HG03469 (cell line): ENCODE data around the gene KLHL25.

Source experiments
- ATAC-seq: cut with Tn5 transposase; IDR thresholded peaks from one replicate; pipeline ENCODE4 v1.9.1; 2021; ENCODE audit warnings: mild to moderate bottlenecking, moderate library complexity, moderate number of reproducible peaks; ENCODE audit not compliant: unreplicated experiment

Gene KLHL25

DNA sequence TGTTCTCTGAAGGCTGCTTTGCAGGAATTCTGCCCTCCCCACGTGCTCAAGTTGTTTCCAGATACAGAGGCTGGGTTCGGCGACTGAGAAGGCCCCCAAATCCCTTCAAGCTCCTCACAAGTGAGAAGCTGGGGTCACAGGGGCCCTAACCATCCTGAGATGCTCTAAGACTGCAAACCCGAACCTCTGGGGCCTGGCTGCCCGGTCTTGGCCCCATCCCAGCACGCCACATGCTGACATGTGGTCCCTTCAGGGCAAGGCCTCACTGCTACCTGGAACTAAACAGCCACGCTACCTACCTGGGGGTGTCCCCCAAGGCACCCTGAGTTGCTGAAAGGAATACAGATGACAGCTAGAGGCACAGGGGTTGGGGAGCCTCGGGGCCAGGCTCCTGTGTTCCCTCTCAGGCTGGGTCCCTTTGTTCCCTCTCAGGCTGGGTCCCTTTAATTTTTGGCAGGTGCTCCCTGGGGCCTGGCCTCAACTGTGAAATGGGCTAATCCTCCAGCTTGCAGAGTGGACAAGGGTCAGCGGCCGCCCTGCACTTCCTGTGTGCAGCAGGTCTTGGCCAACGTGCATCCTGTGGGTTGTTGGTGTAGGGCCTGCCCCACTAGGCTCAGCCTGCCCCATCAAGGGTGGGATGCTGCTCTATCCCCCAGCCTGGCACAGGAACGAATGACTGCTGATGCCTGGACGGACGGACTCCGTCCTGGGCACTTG lies 32.5 kb downstream of the KLHL25 start:
- no peak for ATAC-seq

DNA sequence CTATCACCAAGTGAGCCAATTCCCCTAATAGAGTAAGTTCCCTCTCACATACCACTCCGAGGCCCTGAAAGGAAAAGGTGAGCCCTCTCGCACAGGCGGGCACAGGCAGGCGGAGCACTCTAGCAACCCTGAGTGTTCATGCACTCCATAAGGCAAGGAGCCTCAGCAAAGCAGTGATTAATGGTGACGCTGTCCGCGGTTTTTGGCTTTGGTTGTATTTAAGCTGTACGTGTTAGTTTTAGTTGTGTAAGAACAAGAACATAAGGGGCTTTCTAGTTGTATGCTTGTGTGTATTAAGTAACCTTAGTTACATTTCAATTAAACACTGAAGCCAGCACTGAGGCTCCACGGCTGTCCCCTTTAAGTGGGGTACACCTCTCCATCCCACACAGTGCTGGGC lies 33.1 kb downstream of the KLHL25 start:
- no peak for ATAC-seq

DNA sequence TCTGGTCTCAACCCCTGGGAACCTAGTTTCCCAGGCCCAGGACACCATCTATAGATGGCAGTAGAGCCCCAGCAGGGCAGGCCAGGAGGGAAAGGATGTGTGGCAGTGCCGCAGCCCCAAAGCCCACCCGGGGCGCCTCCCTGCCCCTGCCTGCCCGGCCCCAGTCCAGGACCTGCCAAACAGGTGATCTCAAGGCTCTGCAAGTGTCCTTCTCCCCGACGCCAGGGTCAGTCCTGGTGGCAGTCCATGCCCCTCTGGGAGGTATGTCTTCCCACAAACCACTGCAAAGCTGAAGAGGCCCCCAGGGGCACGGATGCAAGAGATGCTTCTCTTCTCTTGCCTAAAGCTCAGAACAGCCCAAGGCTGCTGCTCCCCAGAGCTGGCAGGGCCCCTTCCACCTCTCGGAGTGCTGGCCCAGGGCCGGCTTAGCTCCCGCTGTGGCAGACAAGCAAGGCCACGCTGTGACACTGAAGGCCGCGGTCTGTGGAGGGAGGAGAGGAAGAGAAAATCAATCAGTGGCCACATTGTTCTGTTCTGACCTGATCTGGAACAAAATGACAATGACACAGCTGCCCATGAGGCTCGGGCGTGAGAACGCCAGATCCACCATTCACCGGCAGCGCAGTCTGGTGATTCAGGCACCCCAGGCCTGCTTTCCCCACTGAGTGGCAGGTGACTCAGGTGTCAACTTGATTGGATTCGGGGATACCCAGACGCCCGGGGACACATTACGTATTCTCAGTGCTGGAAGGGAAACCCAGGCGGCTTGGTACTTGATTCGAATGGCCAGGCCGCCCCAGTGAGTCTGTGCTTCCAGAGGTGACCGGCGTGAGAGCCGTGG lies 34.0 kb downstream of the KLHL25 start:
- no peak for ATAC-seq

DNA sequence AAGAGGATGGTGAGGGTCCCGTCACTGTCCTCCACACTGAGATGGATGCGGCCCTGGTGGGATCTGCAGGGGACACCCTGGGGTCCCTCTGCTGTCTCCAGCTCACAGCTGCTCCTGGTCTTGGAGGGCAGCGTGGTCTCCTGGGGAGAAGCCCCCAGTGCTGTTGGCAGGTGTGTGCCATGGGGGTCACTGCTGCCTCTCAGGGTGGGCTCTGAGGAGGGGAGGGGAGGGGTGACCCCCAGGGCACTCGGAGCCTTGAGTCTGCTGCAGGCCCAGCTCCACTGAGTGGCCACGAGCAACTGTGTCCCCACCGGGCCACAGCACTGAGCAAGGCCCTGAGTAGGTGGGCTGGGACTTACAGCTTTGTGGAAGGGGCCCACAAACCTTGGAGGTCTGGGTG lies 34.7 kb downstream of the KLHL25 start:
- no peak for ATAC-seq

DNA sequence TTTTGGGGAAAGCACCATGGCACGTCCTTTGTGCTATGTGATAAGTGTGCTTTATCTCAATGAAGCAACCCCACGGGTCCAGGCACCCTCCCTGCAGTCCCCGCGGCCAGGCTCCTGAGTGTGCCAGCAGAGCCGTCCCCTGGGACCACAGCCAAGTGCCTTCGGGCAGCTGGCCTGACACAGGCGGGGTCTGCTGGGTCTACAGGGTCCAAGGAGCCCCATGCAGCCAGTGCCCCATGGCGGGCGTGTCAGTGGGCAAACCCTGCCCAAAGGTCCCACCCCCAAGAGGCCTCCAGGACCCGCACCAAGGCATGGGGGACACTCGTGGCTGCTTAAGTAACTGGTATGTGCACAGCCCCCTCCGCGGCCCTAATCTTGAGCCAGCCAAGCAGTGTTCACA lies 35.3 kb downstream of the KLHL25 start:
- no peak for ATAC-seq

DNA sequence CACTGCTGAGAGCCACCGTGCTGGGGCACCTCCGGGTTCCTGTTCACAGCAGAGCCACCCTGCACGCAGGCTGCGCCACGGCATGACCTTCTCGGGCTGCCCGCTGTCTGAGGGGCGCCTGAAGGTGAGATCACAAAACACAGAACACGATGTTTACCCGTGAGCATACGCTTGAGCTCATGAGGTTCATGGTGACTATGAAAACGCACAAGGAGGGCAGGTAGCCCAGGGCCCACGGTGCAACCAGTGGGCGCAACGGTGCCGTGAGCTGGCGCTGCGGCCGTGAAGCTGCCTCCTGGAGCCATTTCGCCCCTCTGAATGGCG lies 36.1 kb downstream of the KLHL25 start:
- no peak for ATAC-seq

DNA sequence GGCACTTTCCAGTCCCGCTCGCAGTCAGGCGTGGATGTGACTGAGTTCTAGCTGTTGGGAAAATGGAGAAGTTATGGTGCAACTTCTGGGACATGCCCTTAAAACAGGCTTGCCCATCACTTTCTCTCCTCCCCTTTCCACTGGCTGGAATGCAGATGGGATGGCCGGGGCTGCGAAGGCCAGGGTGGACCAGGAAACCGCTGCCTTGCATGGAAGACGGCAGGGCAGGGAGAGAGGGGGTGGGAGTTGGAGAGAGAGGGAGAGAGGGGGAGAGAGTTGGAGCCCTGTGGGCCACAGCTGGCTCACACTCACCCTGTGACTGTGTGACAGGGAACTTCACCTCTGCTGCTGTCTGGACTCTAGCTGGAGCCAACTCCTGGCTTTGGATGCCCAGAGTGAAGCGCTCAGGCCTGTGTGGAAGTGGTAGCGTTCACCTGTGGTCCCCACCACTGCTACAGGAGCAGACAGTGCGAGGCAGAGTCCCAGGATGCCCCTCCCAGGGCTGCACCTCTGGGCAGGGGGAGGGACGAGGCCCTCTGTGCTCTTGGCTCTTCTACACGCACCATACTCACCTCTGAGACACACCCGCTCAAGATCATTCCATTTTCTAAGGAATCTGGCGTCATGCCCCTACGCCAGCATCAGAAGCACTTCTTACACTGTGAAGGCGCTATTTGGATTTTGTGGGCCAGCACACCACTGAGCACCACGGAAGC lies 36.6 kb downstream of the KLHL25 start:
- ATAC-seq = no peak

DNA sequence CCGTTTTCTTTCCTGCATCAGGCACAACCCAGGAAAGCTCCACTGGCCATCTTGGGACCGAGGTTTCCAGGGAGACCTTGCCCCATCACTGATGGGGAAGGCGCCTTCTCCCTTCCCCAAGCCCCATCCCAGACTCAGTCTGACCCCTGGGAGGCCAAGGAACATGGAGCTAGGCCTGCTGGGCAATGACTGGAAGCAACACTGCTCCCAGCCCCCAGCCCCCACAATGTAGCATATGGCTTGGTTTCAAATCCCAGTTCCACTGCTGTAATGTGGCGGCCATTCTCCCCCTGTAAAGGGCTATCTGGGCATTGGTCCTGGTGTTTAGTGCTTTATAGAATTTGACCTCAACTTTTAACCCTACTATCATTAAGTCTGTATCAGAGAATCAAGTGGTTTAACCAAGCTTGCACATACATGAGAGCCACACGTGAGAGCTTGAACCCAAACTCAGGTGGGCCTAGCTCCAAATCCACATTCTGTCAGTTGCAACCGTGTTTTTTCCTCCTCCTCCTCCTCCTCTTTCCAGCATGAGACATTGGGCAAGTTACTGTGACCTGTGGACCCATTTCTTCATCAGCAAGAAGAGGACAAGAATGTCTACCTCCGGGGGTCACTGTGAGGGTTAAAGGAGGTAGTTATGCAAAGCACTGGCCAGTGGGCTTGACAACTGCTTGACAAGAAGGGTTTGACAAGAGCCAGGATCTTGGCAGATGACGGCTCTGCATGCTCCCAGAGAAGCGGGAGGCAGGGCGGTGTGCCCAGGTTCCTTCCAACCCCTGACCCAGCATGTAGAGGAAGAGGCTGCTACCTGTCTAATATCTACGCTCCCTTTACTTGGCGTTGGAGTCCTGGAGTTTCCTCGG lies 37.4 kb downstream of the KLHL25 start:
- ATAC-seq = no peak

DNA sequence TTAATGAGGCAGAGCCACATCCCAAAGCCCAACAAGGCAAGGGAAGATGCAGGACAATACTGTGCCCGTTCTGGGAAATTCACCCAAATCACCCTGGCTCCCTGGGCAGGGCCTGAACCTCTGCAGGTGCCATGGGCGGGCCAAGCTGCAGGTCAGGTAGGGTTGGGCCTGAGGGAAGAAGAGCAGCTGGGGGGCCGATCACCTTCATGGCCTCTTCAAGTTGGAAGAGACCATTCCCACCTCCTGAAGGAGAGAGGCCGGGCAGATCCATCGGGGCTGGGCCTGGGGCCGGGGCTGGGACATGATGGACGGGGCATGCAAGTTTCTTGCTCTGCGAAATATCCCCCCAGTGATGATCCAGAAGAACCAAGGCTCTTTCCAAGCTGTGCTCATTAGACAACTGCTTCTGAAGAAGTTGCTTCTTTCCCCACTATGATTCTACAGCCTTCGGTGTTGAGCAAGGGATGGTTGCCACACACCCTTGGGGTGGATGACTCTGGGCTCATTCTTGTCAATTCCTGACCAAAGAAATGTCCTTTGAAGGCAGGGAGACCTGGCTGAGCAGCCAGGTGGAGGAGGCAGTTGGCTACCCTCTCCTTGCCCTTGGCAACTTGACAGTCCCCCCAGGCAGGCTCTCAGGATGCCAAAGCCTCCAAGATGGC lies 38.2 kb downstream of the KLHL25 start:
- no peak for ATAC-seq

DNA sequence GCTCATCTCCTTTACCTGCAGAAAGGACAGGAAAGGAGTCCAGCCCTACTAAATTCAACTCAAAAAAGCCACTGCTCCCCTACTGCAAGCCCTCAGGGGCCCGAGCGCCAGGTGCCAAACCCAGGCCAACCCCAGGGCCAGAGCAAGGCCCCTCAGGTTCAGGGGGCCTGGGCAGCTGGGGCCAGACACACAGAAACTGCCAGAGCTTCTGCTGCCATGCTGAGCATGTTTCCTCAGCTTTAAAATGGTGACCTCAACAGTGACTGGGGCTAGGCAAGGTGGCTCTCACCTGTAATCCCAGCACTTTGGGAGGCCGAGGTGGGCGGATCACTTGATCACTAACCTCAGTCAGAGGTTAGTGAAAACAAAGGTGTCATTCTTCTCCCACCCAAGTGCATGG lies 38.8 kb downstream of the KLHL25 start:
- ATAC-seq = no peak

DNA sequence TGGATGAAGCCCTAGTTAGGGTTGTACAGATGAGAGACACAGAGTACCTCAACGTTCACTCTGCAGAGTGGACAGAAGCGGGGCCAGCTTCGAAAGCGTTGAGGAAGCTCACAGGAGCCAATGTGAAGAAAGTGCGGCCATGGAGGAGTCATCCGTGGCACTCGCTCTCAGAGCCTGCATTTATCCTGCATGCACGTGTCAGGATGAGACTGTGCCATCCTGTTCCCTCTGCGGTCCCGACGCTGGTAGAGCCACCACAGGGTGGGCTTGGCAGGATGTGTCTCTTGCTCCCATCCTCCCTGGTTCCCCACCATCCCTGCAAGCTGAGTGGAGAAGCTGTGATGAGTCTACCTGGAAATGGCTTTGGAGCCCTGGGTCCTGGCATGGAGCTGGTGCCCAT lies 39.3 kb downstream of the KLHL25 start:
- no peak for ATAC-seq

DNA sequence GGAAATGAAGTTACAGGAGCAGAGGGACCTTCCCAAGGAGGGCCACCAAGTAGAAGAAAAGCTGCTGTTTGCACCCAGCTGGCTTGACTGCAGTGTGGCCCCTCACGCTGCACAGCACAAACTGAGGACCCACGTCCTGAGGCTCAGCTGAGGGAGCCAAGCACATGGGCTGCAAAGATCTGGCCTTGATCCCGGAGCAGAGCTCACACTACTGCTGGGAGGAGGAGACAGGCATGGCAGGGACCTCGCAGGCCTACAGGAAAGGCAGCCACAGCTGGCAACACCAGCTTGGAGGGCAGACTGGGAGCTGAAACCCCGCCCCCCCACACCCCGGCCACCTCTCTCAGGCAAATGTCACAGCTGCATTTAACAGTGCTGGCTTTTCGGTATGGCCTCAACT lies 39.7 kb downstream of the KLHL25 start:
- ATAC-seq = no peak

DNA sequence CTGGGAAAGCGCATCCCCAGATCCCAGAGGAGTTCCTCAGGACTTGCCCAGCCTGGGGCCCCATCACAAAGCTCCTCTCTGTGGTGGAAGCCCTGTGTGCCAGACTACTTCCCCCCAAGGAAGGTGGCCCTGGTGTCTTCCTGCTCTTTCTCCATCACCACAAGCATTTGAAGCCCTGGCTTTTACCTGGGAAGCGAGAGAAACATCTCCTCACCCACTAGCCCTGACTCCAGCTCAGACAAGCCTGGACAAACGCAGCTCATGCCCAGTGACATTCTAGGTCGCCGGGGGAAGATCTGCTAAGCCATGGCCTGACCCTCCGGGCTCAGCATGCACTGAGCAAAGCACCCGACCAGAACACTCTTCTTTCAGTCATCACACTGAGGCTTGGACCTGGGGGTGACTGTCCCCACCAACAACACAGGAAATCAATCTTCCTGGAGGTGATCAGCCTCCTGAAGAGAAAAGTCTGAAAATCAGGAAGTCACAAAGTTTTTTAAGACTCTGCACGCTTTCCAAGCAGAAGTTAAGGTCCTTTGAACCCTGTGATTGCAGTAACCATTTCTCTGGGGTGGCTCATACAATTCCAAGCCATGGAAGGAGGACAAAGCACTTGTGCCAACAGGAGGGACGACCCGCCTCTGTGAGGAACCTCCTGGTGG lies 40.8 kb downstream of the KLHL25 start:
- no peak for ATAC-seq

DNA sequence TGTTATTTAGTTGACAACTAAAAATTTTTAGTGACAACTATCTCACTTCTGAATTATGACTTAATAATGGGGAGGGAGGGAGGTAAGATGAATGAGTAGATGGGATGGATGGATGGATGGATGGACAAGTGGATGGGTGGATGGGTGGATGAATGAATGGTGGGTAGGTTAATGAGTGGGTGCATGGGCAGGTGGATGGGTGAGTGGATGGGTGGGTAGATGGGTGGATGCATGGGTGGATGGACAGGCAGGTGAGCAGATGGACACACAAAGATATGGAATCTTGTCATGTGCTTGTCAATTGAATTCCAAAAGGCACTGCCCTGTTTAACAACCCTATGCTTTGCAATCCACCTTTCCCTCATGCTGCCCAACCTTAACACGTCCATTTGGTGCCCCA lies 41.5 kb downstream of the KLHL25 start:
- ATAC-seq = no peak

DNA sequence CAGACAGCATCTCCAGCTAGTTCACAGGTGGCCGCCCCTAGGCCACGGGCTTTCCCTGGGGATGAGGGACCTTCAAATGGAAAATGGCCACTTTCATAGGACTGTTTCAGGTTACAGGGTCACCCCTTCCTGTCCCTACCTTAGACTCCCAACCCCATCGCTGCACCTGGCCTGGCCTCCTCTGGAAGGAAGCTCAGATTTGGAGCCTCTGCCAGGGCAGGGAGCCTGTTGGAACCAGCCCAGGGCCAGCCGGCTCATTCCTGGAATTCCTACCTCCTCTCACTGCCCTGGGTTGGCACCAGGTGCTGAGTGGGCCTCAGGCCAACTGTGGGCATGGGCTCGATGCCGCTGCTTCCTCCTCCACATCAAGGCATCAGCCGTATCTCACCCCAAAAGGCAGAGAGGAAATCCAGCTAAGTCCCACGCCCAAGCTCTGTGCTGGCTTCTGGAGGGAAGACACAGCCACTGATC lies 42.2 kb downstream of the KLHL25 start:
- ATAC-seq = no peak

DNA sequence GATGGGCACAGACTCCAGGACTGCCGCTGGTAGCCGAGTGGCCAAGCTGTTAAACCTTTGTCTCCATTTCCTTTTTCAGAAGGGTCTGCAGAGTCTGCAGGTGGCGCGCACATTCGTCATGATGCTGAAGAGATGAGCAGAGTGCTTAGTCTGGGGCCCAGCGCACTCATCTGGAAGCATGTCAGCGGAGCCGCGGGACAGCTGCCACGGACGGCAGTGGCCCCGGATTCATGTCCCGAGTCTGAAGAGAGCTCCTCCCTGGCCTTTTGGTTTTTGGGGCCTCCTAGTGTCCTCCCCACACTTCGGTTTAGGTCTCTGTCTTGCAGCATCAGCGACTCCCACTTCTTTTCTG lies 42.6 kb downstream of the KLHL25 start:
- no peak for ATAC-seq

DNA sequence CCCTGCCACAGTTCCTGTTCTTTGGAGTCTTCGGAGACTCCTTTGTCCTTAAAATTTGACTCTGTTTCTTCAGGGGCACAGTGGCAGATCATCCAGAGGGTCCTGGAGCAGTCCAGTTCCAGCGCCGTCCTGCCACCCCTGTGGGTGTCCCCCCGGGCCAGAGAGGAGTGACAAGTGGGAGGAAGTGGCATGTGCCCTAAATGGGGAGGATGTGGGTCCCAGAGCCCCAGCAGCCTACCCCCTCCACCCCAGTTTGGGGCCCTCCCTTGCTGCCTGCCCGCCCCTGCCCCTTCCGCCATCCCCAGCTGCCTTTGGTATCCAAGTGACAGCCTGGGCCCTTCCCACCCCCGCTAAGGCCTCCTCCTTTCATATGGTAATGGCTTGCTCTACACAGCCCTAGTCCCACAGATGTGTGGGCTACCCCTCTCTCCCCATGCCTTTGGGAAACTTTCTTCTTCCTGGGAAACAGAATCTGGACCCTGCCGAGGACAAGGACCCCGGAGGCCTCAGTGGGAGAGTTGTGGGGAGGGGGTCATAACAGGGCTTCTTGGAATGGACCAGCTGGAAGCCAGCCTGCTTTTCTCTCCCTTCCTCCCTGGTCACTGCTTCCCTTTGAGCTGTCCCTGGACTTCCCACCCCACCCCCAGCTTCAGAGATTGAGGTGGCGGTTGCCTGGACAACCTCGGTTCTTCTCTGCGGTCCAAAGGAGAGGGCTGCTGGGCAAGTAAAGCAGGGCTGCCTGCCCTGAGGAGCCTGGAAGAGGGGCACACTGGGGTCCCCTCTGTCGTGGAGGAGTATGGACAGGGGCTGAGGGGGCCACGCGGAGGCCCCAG lies 43.2 kb downstream of the KLHL25 start:
- ATAC-seq = no peak

DNA sequence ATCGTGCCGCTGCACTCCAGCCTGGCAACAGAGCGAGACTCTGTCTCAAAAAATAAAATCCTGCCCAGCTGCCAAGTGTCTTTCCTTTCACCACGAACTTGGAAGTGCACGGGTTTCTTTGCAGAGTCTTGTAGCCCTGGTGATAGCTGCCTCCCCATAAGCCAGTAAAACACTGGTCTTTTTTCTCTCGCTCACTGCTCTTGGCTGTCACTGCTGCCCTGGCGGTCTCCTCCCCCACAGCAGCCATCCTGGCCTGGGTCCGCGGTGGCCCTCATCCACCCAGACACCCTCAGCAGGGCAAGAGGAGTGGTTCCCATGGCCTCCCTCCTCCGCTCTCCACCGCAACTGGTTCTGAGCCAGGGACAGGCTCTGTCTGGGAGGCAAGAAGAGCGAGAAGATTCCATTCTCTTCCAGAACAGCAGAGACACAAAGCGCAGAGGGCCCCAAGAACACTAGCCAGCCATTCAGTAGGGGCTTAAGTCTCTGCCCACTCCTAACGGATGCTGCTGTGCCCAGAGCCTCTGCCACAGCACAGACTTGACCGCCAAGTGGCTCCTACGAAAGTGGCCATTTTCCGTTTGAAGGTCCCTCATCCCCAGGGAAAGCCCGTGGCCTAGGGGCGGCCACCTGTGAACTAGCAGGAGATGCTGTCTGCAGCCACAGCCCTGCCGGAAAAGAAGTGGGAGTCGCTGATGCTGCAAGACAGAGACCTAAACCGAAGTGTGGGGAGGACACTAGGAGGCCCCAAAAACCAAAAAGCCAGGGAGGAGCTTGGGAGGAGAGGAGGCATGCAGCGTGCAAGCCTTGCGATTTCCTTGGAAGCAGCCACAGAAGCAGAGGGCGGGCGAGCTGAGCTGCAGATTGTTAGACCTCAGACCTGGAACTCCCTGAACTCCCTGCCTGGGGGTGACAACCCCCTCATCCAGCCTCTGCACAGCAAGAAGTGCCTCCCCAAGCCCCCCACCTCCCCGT lies 44.1 kb downstream of the KLHL25 start:
- ATAC-seq = no peak
